GM12878 (cell line): ENCODE data around the gene ELK4. TPM values are rescaled to one million over a fixed set of nuclear protein-coding genes. Genes with fewer than 3 reads are reported as not detected.

ENCODE experiments used
- ATAC-seq: fragments of 200-7000 bp; cut with Tn5 transposase; 3 replicates; pipeline ENCODE4 v1.9.1; 2020; ENCODE audit warnings: mild to moderate bottlenecking, moderate library complexity
- BruUV-seq: library from RNA; stranded (reverse); fragments of 400-500 nt; replicated peaks from 2 replicates; lab custom pipeline; 2021; lab: Mats Ljungman, UMichigan
- CTCF ChIA-PET: fragments of 300-600 bp; sonication (Branson Sonifier 250); formaldehyde crosslinking; extraction: SDS; loops from one replicate; lab custom pipeline; 2021; ENCODE audit warnings: inconsistent platforms; lab: Yijun Ruan, JAX
- POLR2A ChIA-PET: fragments of 350-600 bp; formaldehyde crosslinking; extraction: SDS; loops from one replicate; lab custom pipeline; 2021; ENCODE audit warnings: inconsistent platforms; lab: Charles Lee
- RAD21 ChIA-PET: fragments of 300-600 bp; sonication (Branson Sonifier 250); formaldehyde crosslinking; loops from one replicate; lab custom pipeline; 2023; ENCODE audit warnings: antibody characterized with exemption; ENCODE audit not compliant: unreplicated experiment; lab: Charles Lee
- SMC1A ChIA-PET: fragments of 300-600 bp; sonication (Branson Sonifier 250); formaldehyde crosslinking; loops from one replicate; lab custom pipeline; 2023; ENCODE audit not compliant: unreplicated experiment, uncharacterized antibody; lab: Charles Lee
- DNase-seq: peaks from one replicate; pipeline ENCODE4 v3.0.0-alpha.2; 2011; ENCODE audit warnings: low read depth, low spot score
- FAIRE-seq: peaks from 3 replicates; lab custom pipeline; 2011; peaks lifted over from hg19 to GRCh38; lab: Jason Lieb, UNC
- H2AFZ ChIP-seq: 2 replicates; pipeline ENCODE4 v1.6.0; 2011; ENCODE audit warnings: low read depth, low read length, control low read depth; ENCODE audit not compliant: control insufficient read depth
- H3K27ac ChIP-seq: 2 replicates; pipeline ENCODE4 v1.5.1; 2011; ENCODE audit warnings: control low read depth; ENCODE audit not compliant: control insufficient read depth, insufficient read depth
- H3K27me3 ChIP-seq, 2 experiments: replicated peaks in 1 of 2; 2 replicates each; pipeline versions ENCODE4 v1.6.0 to v1.6.1; 2011; ENCODE audit warnings: low read length in 1 of 2; ENCODE audit not compliant: control insufficient read depth in 2 of 2, insufficient read depth in 2 of 2
- H3K36me3 ChIP-seq, 2 experiments: 2 replicates each; pipeline ENCODE4 v1.5.1; 2011; ENCODE audit warnings: low read length in 1 of 2; ENCODE audit not compliant: control insufficient read depth in 2 of 2, insufficient read depth in 2 of 2
- H3K4me1 ChIP-seq: 2 replicates; pipeline ENCODE4 v1.6.1; 2011; ENCODE audit warnings: mild to moderate bottlenecking, low read length, moderate library complexity, mixed read lengths; ENCODE audit not compliant: control insufficient read depth, insufficient read depth
- H3K4me2 ChIP-seq: 2 replicates; pipeline ENCODE4 v1.6.0; 2011; ENCODE audit warnings: control low read depth; ENCODE audit not compliant: control insufficient read depth, insufficient read depth
- H3K4me3 ChIP-seq: fragments of 200-600 bp; sonication (generic); 2 replicates; pipeline ENCODE4 v1.5.1; 2016
- H3K79me2 ChIP-seq: 2 replicates; pipeline ENCODE4 v1.6.0; 2011; ENCODE audit warnings: low read length; ENCODE audit not compliant: control insufficient read depth, insufficient read depth
- H3K9ac ChIP-seq: 2 replicates; pipeline ENCODE4 v1.8.0; 2011; ENCODE audit warnings: low read length, control low read depth, mixed read lengths; ENCODE audit not compliant: control insufficient read depth, insufficient read depth
- H3K9me3 ChIP-seq: replicated peaks from 3 replicates; pipeline ENCODE4 v1.5.1; 2011; ENCODE audit warnings: mild to moderate bottlenecking, low read length; ENCODE audit not compliant: control insufficient read depth, insufficient read depth
- H4K20me1 ChIP-seq: 2 replicates; pipeline ENCODE4 v1.6.0; 2011; ENCODE audit not compliant: control insufficient read depth, insufficient read depth
- CREM ChIP-seq: IDR thresholded peaks from 2 replicates; pipeline ENCODE4 v1.6.1; 2014; ENCODE audit warnings: antibody characterized with exemption, low read depth
- KDM1A ChIP-seq: fragments of 200-600 bp; sonication (generic); IDR thresholded peaks from 2 replicates; pipeline ENCODE4 v1.6.1; 2016; ENCODE audit warnings: borderline replicate concordance
- NFIC ChIP-seq: IDR thresholded peaks from 2 replicates; pipeline ENCODE4 v1.6.1; 2012; ENCODE audit warnings: low read depth, mild to moderate bottlenecking, inconsistent platforms, low read length, moderate library complexity
- NR2C1 ChIP-seq: fragments of 450-650 bp; IDR thresholded peaks from 2 replicates; pipeline ENCODE4 v1.6.1; 2017; ENCODE audit warnings: antibody characterized with exemption, mild to moderate bottlenecking, moderate library complexity
- NR2F1 ChIP-seq: fragments of 450-650 bp; conservative IDR thresholded peaks from 2 replicates; pipeline ENCODE4 v1.6.1; 2017; ENCODE audit warnings: mild to moderate bottlenecking
- RAD21 ChIP-seq: IDR thresholded peaks from 2 replicates; pipeline ENCODE4 v1.6.1; 2011; ENCODE audit warnings: mild to moderate bottlenecking, low read depth, low read length, moderate library complexity; ENCODE audit not compliant: insufficient read depth
- SMARCA5 ChIP-seq: fragments of 450-650 bp; IDR thresholded peaks from 2 replicates; pipeline ENCODE4 v1.6.1; 2017; ENCODE audit warnings: mild to moderate bottlenecking
- YBX1 ChIP-seq: fragments of 450-650 bp; IDR thresholded peaks from 2 replicates; pipeline ENCODE4 v1.6.1; 2016; ENCODE audit warnings: antibody characterized with exemption
- WGBS: methylation state at CpG from one replicate; pipeline ENCODE4 v1.1.6; 2016; ENCODE audit warnings: low lambda C conversion rate; ENCODE audit not compliant: insufficient replicate concordance, insufficient coverage; ENCODE audit errors: missing lambda C conversion rate; 5-methylcytosine and 5-hydroxymethylcytosine counted together
- in situ Hi-C: fragments of 300-500 bp; cut with MboI; formaldehyde crosslinking; loops from 9 replicates; pipeline ENCODE4 v1.14.3; 2018; ENCODE audit warnings: mixed read lengths
- intact Hi-C: fragments of 100-400 bp; cut with micrococcal nuclease; formaldehyde crosslinking; loops from one replicate; pipeline ENCODE4 v1.14.2; 2022; ENCODE audit not compliant: unreplicated experiment
- polyA plus RNA-seq, 11 experiments: library from polyadenylated mRNA; depleted of rRNA in 4 of 11; unstranded in 6 of 11; stranded (reverse) in 5 of 11; fragments of >200 nt; fragmentation: Nextera tagmentation in 4 of 11; fragmentation: Illumina TruSeq in 1 of 11; extraction: Ambion mirVana in 4 of 11; extraction: Trizol in 1 of 11; gene quantifications; 1 replicate in 1 of 11; 2 replicates in 10 of 11; pipeline versions ENCODE4 v1.2.1 to v1.2.3, GENCODE V29; 2011 to 2016; ENCODE audit warnings: inconsistent platforms in 2 of 11, missing spikeins in 2 of 11, low read depth in 1 of 11
- total RNA-seq, 4 experiments: library from RNA; depleted of rRNA in 3 of 4; stranded (reverse); fragments of >200 nt in 3 of 4; fragmentation: Illumina TruSeq in 1 of 4; extraction: Trizol in 1 of 4; gene quantifications; 2 replicates each; pipeline versions ENCODE4 v1.2.1 to v1.2.3, GENCODE V29; 2013 to 2021
- TF ChIP-seq, protein P1 (sequence below): IDR thresholded peaks from 2 replicates; pipeline ENCODE4 v1.6.1; 2012; ENCODE audit warnings: low read depth, low read length, improper control_type of control experiment
- TF ChIP-seq, protein P2 (sequence below): fragments of 150-350 bp; IDR thresholded peaks from 2 replicates; pipeline ENCODE4 v1.6.1; 2014; ENCODE audit warnings: mild to moderate bottlenecking, low read depth, low read length
- TF ChIP-seq, protein P3 (sequence below): IDR thresholded peaks from 2 replicates; pipeline ENCODE4 v1.6.1; 2012; ENCODE audit warnings: mild to moderate bottlenecking, low read depth, low read length
- TF ChIP-seq, protein P4 (sequence below): fragments of 450-650 bp; IDR thresholded peaks from 2 replicates; pipeline ENCODE4 v1.6.1; 2016; ENCODE audit warnings: mild to moderate bottlenecking
- TF ChIP-seq, protein P5 (sequence below): fragments of 450-650 bp; IDR thresholded peaks from 2 replicates; pipeline ENCODE4 v1.6.1; 2017; ENCODE audit warnings: mild to moderate bottlenecking, moderate library complexity

Gene ELK4
- total and polyA plus RNA-seq, 10 of the 15 experiments (the other 5 are each of a cell fraction or from before 2014, with no cell fraction given), result 5.2 to 71.5 (median 18.5) TPM

DNA sequence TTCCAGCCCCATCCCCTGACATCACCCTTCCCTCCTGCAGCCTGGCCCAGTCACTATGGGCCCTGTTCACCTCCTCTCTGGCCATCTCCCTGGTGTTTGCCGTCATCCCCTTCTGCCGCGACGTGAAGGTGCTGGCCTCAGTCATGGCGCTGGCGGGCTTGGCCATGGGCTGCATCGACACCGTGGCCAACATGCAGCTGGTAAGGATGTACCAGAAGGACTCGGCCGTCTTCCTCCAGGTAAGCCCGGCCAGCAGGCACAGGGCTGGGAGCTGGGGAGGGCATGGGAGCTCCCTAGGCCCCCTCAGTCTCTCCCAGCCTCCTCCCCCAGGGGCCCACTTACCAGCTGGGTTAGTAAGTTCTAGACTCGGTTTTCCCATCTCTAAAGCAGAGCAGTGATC, 52.1 kb downstream of the ELK4 start:
- peaks cover 10% of the 10 kb centered on the region for H3K4me1 ChIP-seq
- H2AFZ ChIP-seq, result no peak overlapping the region
- no peak overlapping the region for H3K9ac ChIP-seq
- SMC1A ChIA-PET, result interaction anchor here (1.1 to 1.3 kb wide), 2 partner anchors 12 to 58 kb away, joined by 3 to 6 read pairs; no protein-coding TSS in a partner anchor
- in situ Hi-C loops (no loop called here), intact Hi-C loops (no loop called here)
- no peaks in the 10 kb centered on the region for H4K20me1 ChIP-seq
- CTCF ChIA-PET, result interaction anchor here (1.0 kb wide), 2 partner anchors 55 to 78 kb away, joined by 3 to 5 read pairs; no protein-coding TSS in a partner anchor
- no peak for FAIRE-seq
- no peak overlapping the region for H3K4me3 ChIP-seq
- POLR2A ChIA-PET, result no interaction called here
- no peak for DNase-seq
- BruUV-seq, result no TSS peak
- no peak overlapping the region for H3K4me2 ChIP-seq
- RAD21 ChIA-PET, result no interaction called here
- no peaks in the 10 kb centered on the region for H3K36me3 ChIP-seq
- no peaks in the 10 kb centered on the region for H3K9me3 ChIP-seq
- no peaks in the 10 kb centered on the region for H3K79me2 ChIP-seq
- 59% methylated on average over 7 of the region's 12 CpGs for WGBS
- peaks cover 0 to 5% of the 10 kb centered on the region in 2 experiments; a peak in 2 of 4 replicates for H3K27me3 ChIP-seq
- no peak overlapping the region for H3K27ac ChIP-seq
- no peak for ATAC-seq
- TF ChIP-seq SMARCA5 (no peak), NR2F1 (no peak), RAD21 (no peak), NR2C1 (no peak), CREM (no peak), YBX1 (no peak), NFIC (no peak), KDM1A (no peak)
- TF ChIP-seq, protein P1, sequence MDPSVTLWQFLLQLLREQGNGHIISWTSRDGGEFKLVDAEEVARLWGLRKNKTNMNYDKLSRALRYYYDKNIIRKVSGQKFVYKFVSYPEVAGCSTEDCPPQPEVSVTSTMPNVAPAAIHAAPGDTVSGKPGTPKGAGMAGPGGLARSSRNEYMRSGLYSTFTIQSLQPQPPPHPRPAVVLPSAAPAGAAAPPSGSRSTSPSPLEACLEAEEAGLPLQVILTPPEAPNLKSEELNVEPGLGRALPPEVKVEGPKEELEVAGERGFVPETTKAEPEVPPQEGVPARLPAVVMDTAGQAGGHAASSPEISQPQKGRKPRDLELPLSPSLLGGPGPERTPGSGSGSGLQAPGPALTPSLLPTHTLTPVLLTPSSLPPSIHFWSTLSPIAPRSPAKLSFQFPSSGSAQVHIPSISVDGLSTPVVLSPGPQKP, result no peak
- TF ChIP-seq, protein P2, sequence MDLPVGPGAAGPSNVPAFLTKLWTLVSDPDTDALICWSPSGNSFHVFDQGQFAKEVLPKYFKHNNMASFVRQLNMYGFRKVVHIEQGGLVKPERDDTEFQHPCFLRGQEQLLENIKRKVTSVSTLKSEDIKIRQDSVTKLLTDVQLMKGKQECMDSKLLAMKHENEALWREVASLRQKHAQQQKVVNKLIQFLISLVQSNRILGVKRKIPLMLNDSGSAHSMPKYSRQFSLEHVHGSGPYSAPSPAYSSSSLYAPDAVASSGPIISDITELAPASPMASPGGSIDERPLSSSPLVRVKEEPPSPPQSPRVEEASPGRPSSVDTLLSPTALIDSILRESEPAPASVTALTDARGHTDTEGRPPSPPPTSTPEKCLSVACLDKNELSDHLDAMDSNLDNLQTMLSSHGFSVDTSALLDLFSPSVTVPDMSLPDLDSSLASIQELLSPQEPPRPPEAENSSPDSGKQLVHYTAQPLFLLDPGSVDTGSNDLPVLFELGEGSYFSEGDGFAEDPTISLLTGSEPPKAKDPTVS, result no peak
- TF ChIP-seq, protein P3, sequence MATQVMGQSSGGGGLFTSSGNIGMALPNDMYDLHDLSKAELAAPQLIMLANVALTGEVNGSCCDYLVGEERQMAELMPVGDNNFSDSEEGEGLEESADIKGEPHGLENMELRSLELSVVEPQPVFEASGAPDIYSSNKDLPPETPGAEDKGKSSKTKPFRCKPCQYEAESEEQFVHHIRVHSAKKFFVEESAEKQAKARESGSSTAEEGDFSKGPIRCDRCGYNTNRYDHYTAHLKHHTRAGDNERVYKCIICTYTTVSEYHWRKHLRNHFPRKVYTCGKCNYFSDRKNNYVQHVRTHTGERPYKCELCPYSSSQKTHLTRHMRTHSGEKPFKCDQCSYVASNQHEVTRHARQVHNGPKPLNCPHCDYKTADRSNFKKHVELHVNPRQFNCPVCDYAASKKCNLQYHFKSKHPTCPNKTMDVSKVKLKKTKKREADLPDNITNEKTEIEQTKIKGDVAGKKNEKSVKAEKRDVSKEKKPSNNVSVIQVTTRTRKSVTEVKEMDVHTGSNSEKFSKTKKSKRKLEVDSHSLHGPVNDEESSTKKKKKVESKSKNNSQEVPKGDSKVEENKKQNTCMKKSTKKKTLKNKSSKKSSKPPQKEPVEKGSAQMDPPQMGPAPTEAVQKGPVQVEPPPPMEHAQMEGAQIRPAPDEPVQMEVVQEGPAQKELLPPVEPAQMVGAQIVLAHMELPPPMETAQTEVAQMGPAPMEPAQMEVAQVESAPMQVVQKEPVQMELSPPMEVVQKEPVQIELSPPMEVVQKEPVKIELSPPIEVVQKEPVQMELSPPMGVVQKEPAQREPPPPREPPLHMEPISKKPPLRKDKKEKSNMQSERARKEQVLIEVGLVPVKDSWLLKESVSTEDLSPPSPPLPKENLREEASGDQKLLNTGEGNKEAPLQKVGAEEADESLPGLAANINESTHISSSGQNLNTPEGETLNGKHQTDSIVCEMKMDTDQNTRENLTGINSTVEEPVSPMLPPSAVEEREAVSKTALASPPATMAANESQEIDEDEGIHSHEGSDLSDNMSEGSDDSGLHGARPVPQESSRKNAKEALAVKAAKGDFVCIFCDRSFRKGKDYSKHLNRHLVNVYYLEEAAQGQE, result no peak
- TF ChIP-seq, protein P4, sequence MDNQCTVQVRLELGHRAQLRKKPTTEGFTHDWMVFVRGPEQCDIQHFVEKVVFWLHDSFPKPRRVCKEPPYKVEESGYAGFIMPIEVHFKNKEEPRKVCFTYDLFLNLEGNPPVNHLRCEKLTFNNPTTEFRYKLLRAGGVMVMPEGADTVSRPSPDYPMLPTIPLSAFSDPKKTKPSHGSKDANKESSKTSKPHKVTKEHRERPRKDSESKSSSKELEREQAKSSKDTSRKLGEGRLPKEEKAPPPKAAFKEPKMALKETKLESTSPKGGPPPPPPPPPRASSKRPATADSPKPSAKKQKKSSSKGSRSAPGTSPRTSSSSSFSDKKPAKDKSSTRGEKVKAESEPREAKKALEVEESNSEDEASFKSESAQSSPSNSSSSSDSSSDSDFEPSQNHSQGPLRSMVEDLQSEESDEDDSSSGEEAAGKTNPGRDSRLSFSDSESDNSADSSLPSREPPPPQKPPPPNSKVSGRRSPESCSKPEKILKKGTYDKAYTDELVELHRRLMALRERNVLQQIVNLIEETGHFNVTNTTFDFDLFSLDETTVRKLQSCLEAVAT, result no peak
- TF ChIP-seq, protein P5, sequence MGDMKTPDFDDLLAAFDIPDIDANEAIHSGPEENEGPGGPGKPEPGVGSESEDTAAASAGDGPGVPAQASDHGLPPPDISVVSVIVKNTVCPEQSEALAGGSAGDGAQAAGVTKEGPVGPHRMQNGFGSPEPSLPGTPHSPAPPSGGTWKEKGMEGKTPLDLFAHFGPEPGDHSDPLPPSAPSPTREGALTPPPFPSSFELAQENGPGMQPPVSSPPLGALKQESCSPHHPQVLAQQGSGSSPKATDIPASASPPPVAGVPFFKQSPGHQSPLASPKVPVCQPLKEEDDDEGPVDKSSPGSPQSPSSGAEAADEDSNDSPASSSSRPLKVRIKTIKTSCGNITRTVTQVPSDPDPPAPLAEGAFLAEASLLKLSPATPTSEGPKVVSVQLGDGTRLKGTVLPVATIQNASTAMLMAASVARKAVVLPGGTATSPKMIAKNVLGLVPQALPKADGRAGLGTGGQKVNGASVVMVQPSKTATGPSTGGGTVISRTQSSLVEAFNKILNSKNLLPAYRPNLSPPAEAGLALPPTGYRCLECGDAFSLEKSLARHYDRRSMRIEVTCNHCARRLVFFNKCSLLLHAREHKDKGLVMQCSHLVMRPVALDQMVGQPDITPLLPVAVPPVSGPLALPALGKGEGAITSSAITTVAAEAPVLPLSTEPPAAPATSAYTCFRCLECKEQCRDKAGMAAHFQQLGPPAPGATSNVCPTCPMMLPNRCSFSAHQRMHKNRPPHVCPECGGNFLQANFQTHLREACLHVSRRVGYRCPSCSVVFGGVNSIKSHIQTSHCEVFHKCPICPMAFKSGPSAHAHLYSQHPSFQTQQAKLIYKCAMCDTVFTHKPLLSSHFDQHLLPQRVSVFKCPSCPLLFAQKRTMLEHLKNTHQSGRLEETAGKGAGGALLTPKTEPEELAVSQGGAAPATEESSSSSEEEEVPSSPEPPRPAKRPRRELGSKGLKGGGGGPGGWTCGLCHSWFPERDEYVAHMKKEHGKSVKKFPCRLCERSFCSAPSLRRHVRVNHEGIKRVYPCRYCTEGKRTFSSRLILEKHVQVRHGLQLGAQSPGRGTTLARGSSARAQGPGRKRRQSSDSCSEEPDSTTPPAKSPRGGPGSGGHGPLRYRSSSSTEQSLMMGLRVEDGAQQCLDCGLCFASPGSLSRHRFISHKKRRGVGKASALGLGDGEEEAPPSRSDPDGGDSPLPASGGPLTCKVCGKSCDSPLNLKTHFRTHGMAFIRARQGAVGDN, result no peak
